Measurements from ENCODE around the gene TECR.

- TF ChIP-seq, protein P1, sequence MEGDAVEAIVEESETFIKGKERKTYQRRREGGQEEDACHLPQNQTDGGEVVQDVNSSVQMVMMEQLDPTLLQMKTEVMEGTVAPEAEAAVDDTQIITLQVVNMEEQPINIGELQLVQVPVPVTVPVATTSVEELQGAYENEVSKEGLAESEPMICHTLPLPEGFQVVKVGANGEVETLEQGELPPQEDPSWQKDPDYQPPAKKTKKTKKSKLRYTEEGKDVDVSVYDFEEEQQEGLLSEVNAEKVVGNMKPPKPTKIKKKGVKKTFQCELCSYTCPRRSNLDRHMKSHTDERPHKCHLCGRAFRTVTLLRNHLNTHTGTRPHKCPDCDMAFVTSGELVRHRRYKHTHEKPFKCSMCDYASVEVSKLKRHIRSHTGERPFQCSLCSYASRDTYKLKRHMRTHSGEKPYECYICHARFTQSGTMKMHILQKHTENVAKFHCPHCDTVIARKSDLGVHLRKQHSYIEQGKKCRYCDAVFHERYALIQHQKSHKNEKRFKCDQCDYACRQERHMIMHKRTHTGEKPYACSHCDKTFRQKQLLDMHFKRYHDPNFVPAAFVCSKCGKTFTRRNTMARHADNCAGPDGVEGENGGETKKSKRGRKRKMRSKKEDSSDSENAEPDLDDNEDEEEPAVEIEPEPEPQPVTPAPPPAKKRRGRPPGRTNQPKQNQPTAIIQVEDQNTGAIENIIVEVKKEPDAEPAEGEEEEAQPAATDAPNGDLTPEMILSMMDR (IDR thresholded peaks at IDR 0.05; ENCODE audit: low read depth, low read length), result no peak
- TF ChIP-seq POLR2A (IDR thresholded peaks at IDR 0.05; ENCODE audit: extremely low read depth, insufficient read length) (no peak), MYC (IDR thresholded peaks at IDR 0.05; ENCODE audit: low read depth, low read length) (no peak)
- TF ChIP-seq, protein P2, sequence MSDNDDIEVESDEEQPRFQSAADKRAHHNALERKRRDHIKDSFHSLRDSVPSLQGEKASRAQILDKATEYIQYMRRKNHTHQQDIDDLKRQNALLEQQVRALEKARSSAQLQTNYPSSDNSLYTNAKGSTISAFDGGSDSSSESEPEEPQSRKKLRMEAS (IDR thresholded peaks at IDR 0.05; ENCODE audit: low read depth, low read length), result no peak
Measured at GRCh38 chr19:14565765-14566711, 36.6 kb downstream of the TECR start.
